ENCODE data around the gene SLC10A7.

Gene SLC10A7

DNA sequence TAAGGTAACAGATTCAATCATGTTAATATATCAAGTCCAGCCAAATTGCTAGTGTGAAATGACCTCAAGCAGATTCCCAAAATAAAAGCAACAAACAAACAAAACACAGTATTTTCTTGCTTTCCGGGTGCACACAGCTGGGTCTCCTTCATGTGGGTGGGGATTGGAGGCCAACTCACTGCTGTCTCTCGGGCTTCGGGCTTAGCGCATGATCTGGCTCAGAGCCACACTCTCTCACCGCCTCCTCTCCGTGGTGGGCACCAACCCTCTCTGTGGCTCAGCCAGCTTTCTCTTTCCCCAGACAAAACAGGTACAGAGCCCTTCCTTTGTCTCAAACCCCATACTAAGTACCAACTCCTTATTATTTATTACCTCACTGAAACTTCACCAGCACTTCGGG lies 310.3 kb downstream of the SLC10A7 start:
- no peak for DNase-seq (ENCODE audit: low spot score)

- no peak for DNase-seq (ENCODE audit: low spot score)
Observed at GRCh38 chr4:146210890-146211289, 310.9 kb downstream of the SLC10A7 start.

DNA sequence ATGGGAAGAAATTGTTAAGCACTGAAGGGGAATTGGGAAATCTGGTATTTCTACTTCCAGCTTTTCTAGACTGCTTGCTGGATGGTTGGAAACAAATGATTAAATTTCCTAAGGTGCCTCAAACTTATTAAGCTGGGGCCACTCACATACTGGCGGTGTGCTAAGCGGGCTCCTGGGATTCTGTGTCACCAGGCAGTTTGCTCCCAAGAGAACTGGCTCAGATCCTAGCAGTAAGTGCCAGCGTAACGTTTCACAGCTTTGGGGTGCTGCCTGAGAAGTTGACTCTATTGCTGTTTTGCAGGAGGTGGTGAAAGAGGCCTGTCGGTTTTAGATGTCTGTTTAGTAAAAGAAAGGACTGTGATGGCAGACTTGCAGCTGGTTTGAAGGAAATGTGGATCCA lies 314.3 kb downstream of the SLC10A7 start:
- DNase-seq (ENCODE audit: low spot score) = peak; percentile 23

Data from globus pallidus (tissue), 1 donor.